ENCODE measurements around the gene TMEM26. TPM values are rescaled to one million over a fixed set of nuclear protein-coding genes. Genes with fewer than 3 reads are reported as not detected.
A peak's percentile ranks its signal among the peaks of the same experiment; 100 is the strongest.

Gene TMEM26
- 1 to 10 TPM in 3 of 4 donors, under 1 TPM in 1; 0.95 to 2.0 (median 1.3) TPM for total RNA-seq

- peak; percentile 88 for ATAC-seq (ENCODE audit: low FRiP score)
- peak; percentile 59 for DNase-seq (ENCODE audit: low spot score)
- TF ChIP-seq CTCF (IDR thresholded peaks at IDR 0.05): no peak
Observed at GRCh38 chr10:61452655-61453641, at the start of gene TMEM26. TMEM26 (minus strand) TSS chr10:61453381; CDS start chr10:61453081, 300 bp downstream.

- DNase-seq (ENCODE audit: low spot score): no peak
- TF ChIP-seq CTCF (IDR thresholded peaks at IDR 0.05): no peak
Observed at GRCh38 chr10:61500460-61500859, 47.3 kb upstream of the TMEM26 start.

GRCh38 chr10:61492364-61492995, 39.3 kb upstream of the TMEM26 start:
- no peak for DNase-seq (ENCODE audit: low spot score)
- no peak for TF ChIP-seq CTCF (IDR thresholded peaks at IDR 0.05)
- no peak for ATAC-seq (ENCODE audit: low FRiP score)

More at GRCh38 chr10:61500460-61500859, 47.3 kb upstream of the TMEM26 start:
- ATAC-seq (ENCODE audit: low FRiP score): no peak

- ATAC-seq (ENCODE audit: low FRiP score) (no peak), DNase-seq (ENCODE audit: low spot score) (no peak)
- TF ChIP-seq CTCF (IDR thresholded peaks at IDR 0.05): no peak
Observed at GRCh38 chr10:61487506-61487905, 34.3 kb upstream of the TMEM26 start.

- ATAC-seq (ENCODE audit: low FRiP score) (no peak), DNase-seq (ENCODE audit: low spot score) (no peak)
- TF ChIP-seq CTCF (IDR thresholded peaks at IDR 0.05): no peak
Observed at GRCh38 chr10:61486738-61487396, 33.7 kb upstream of the TMEM26 start.

GRCh38 chr10:61486251-61486650, 33.1 kb upstream of the TMEM26 start:
- no peak for TF ChIP-seq CTCF (IDR thresholded peaks at IDR 0.05)
- no peak for DNase-seq (ENCODE audit: low spot score)
- no peak for ATAC-seq (ENCODE audit: low FRiP score)

Data from omental fat pad (tissue), 4 donors.